Measurements from ENCODE around the gene PAX6. TPM values are rescaled to one million over a fixed set of nuclear protein-coding genes. Genes with fewer than 3 reads are reported as not detected.
A peak's percentile ranks its signal among the peaks of the same experiment; 100 is the strongest.

PAX6 gene
- total RNA-seq, 8 experiments from 2014 or later = 1.8 to 115 (median 20.2) TPM

GRCh38 chr11:31820438-31820818 lies 9.3 kb upstream of the PAX6 start:
- Histone ChIP-seq H3K4me3 (peak overlapping the region in 1 of 5 donors; percentile 7), H3K4me1 (replicated peaks in 1 of 2) (peaks cover 57 to 70% of the 10 kb centered on the region in 2 donors), H3K27ac (no peak overlapping the region)
- in situ Hi-C loops (cut with MboI; ENCODE audit: low pct_unique_long_range_greater_than_20kb in 2 of 9, low sequenced_read_pairs in 9 of 9, unreplicated experiment in 9 of 9) = no loop called here
- 21 to 50% (median 49%) methylated on average over 2 to 6 of the region's 15 CpGs; no CpG with 5 or more reads in 7 of the 10 experiments for WGBS, 10 experiments
- ATAC-seq (replicated peaks in 6 of 8) = peak in 5 of 8 experiments; percentile 16 to 29 (median 20)

GRCh38 chr11:31819621-31820437 lies 8.7 kb upstream of the PAX6 start:
- in situ Hi-C loops (cut with MboI; ENCODE audit: low pct_unique_long_range_greater_than_20kb in 2 of 9, low sequenced_read_pairs in 9 of 9, unreplicated experiment in 9 of 9) = no loop called here
- Histone ChIP-seq H3K4me3 (peak overlapping the region in 1 of 5 donors; percentile 7), H3K4me1 (replicated peaks in 1 of 2) (peaks cover 57 to 70% of the 10 kb centered on the region in 2 donors), H3K27ac (no peak overlapping the region)
- WGBS, 10 experiments = 30 to 78% (median 39%) methylated on average over 1 to 5 of the region's 55 CpGs; no CpG with 5 or more reads in 6 of the 10 experiments
- ATAC-seq (replicated peaks in 6 of 8) = peak in 2 of 8 experiments; percentile 2 to 9

GRCh38 chr11:31818874-31819331 lies 7.8 kb upstream of the PAX6 start:
- no CpG with 5 or more reads among the region's 26 CpGs for WGBS, 10 experiments
- Histone ChIP-seq H3K27ac (no peak overlapping the region), H3K4me1 (replicated peaks in 1 of 2) (peaks cover 57 to 60% of the 10 kb centered on the region in 2 donors), H3K4me3 (peak overlapping the region in 1 of 5 donors; percentile 4)
- no peak for ATAC-seq (replicated peaks in 6 of 8)
- in situ Hi-C loops (cut with MboI; ENCODE audit: low pct_unique_long_range_greater_than_20kb in 2 of 9, low sequenced_read_pairs in 9 of 9, unreplicated experiment in 9 of 9) = no loop called here

GRCh38 chr11:31818425-31818755 lies 7.3 kb upstream of the PAX6 start:
- H3K4me1 ChIP-seq (replicated peaks in 1 of 2) = peaks cover 55 to 60% of the 10 kb centered on the region in 2 donors
- 0 to 85% (median 32%) methylated on average over 1 to 5 of the region's 9 CpGs; no CpG with 5 or more reads in 6 of the 10 experiments for WGBS, 10 experiments
- in situ Hi-C loops (cut with MboI; ENCODE audit: low pct_unique_long_range_greater_than_20kb in 2 of 9, low sequenced_read_pairs in 9 of 9, unreplicated experiment in 9 of 9) = no loop called here
- H3K27ac ChIP-seq = no peak overlapping the region
- peak overlapping the region in 4 of 5 donors; percentile 48 to 75 (median 67) for H3K4me3 ChIP-seq
- no peak for ATAC-seq (replicated peaks in 6 of 8)

- WGBS, 10 experiments = 0 to 20% (median 11%) methylated on average over 2 to 17 of the region's 58 CpGs; no CpG with 5 or more reads in 6 of the 10 experiments
- in situ Hi-C loops (cut with MboI; ENCODE audit: low pct_unique_long_range_greater_than_20kb in 2 of 9, low sequenced_read_pairs in 9 of 9, unreplicated experiment in 9 of 9) = no loop called here
- Histone ChIP-seq H3K27ac (no peak overlapping the region), H3K4me3 (peak overlapping the region; percentile 29 to 75 (median 60)), H3K4me1 (replicated peaks in 1 of 2) (peaks cover 55 to 60% of the 10 kb centered on the region in 2 donors)
- peak in 5 of 8 experiments; percentile 5 to 53 (median 43) for ATAC-seq (replicated peaks in 6 of 8)
Measured at GRCh38 chr11:31817621-31818424, 6.7 kb upstream of the PAX6 start.

GRCh38 chr11:31817054-31817620 lies 6.0 kb upstream of the PAX6 start:
- peak in 1 of 8 experiments; percentile 19 for ATAC-seq (replicated peaks in 6 of 8)
- Histone ChIP-seq H3K4me3 (peak overlapping the region; percentile 29 to 75 (median 60)), H3K4me1 (replicated peaks in 1 of 2) (peaks cover 55 to 65% of the 10 kb centered on the region in 2 donors), H3K27ac (no peak overlapping the region)
- in situ Hi-C loops (cut with MboI; ENCODE audit: low pct_unique_long_range_greater_than_20kb in 2 of 9, low sequenced_read_pairs in 9 of 9, unreplicated experiment in 9 of 9) = no loop called here
- WGBS, 10 experiments = 0 to 2% (median 2%) methylated on average over 6 to 25 of the region's 48 CpGs; no CpG with 5 or more reads in 7 of the 10 experiments

GRCh38 chr11:31816468-31817053 lies 5.4 kb upstream of the PAX6 start:
- WGBS, 10 experiments = 0 to 17% (median 0%) methylated on average over 1 to 7 of the region's 40 CpGs; no CpG with 5 or more reads in 5 of the 10 experiments
- in situ Hi-C loops (cut with MboI; ENCODE audit: low pct_unique_long_range_greater_than_20kb in 2 of 9, low sequenced_read_pairs in 9 of 9, unreplicated experiment in 9 of 9) = no loop called here
- ATAC-seq (replicated peaks in 6 of 8) = peak in 3 of 8 experiments; percentile 2 to 57 (median 9)
- Histone ChIP-seq H3K4me1 (replicated peaks in 1 of 2) (peaks cover 49 to 61% of the 10 kb centered on the region in 2 donors), H3K4me3 (peak overlapping the region; percentile 29 to 75 (median 60)), H3K27ac (no peak overlapping the region)

GRCh38 chr11:31815711-31816467 lies 4.8 kb upstream of the PAX6 start:
- Histone ChIP-seq H3K4me3 (peak overlapping the region; percentile 29 to 75 (median 60)), H3K4me1 (replicated peaks in 1 of 2) (peaks cover 43 to 57% of the 10 kb centered on the region in 2 donors), H3K27ac (peak overlapping the region in 1 of 2 donors; percentile 55)
- in situ Hi-C loops (cut with MboI; ENCODE audit: low pct_unique_long_range_greater_than_20kb in 2 of 9, low sequenced_read_pairs in 9 of 9, unreplicated experiment in 9 of 9) = no loop called here
- ATAC-seq (replicated peaks in 6 of 8) = no peak
- 0 to 10% (median 2%) methylated on average over 1 to 29 of the region's 57 CpGs; no CpG with 5 or more reads in 1 of the 10 experiments for WGBS, 10 experiments

GRCh38 chr11:31814176-31814868 lies 3.2 kb upstream of the PAX6 start:
- Histone ChIP-seq H3K27ac (peak overlapping the region; percentile 5 to 55), H3K4me3 (peak overlapping the region; percentile 46 to 75 (median 60)), H3K4me1 (replicated peaks in 1 of 2) (peaks cover 29 to 50% of the 10 kb centered on the region in 2 donors)
- in situ Hi-C loops (cut with MboI; ENCODE audit: low pct_unique_long_range_greater_than_20kb in 2 of 9, low sequenced_read_pairs in 9 of 9, unreplicated experiment in 9 of 9) = no loop called here
- WGBS, 10 experiments = 3 to 20% (median 9%) methylated on average over 2 to 6 of the region's 38 CpGs; no CpG with 5 or more reads in 7 of the 10 experiments
- no peak for ATAC-seq (replicated peaks in 6 of 8)

GRCh38 chr11:31813391-31814175 lies 2.5 kb upstream of the PAX6 start:
- peaks cover 31 to 50% of the 10 kb centered on the region in 2 donors for H3K4me1 ChIP-seq (replicated peaks in 1 of 2)
- H3K27ac ChIP-seq = peak overlapping the region; percentile 5 to 55
- in situ Hi-C loops (cut with MboI; ENCODE audit: low pct_unique_long_range_greater_than_20kb in 2 of 9, low sequenced_read_pairs in 9 of 9, unreplicated experiment in 9 of 9) = no loop called here
- 0 to 20% (median 10%) methylated on average over 2 to 10 of the region's 35 CpGs; no CpG with 5 or more reads in 6 of the 10 experiments for WGBS, 10 experiments
- peak overlapping the region; percentile 46 to 75 (median 60) for H3K4me3 ChIP-seq
- no peak for ATAC-seq (replicated peaks in 6 of 8)

All from motor neuron (in vitro differentiated cells).